Activated naive CD4-positive, alpha-beta T cell treated with anti-CD3 and anti-CD28 coated beads for 36 hours (primary cell): ENCODE results near the gene APC. TPM values are rescaled to one million over a fixed set of nuclear protein-coding genes. Genes with fewer than 3 reads are reported as not detected.
"Not testable (repeated sequence)": the region's sequence is repeated elsewhere in the genome, so short reads cannot be mapped to it uniquely, and the experiment has no call there.

Experiments used
- CTCF ChIA-PET: fragments of 350-600 bp; sonication (Branson Sonifier 250); formaldehyde crosslinking; loops from one replicate; lab custom pipeline; 2021; ENCODE audit warnings: antibody characterized with exemption; lab: Charles Lee
- DNase-seq: peaks from one replicate; pipeline ENCODE4 v3.0.0-alpha.2; 2020
- H3K27ac Mint-ChIP-seq: one replicate; pipeline ENCODE4 v1.8.0; 2021; ENCODE audit warnings: mild to moderate bottlenecking, mixed read lengths
- H3K27me3 Mint-ChIP-seq: one replicate; pipeline ENCODE4 v1.8.0; 2021; ENCODE audit warnings: low read depth, mixed read lengths
- H3K36me3 Mint-ChIP-seq: one replicate; pipeline ENCODE4 v1.8.0; 2021; ENCODE audit warnings: low read depth, mixed read lengths
- H3K4me1 Mint-ChIP-seq: one replicate; pipeline ENCODE4 v1.8.0; 2021; ENCODE audit warnings: low read depth, mixed read lengths
- H3K4me3 Mint-ChIP-seq: one replicate; pipeline ENCODE4 v1.8.0; 2021; ENCODE audit warnings: mild to moderate bottlenecking, moderate library complexity, mixed read lengths
- H3K9me3 Mint-ChIP-seq: one replicate; pipeline ENCODE4 v1.8.0; 2021; ENCODE audit warnings: mixed read lengths
- intact Hi-C: fragments of 100-400 bp; cut with micrococcal nuclease; formaldehyde crosslinking; loops from one replicate; pipeline ENCODE4 v1.15.1; 2023
- total RNA-seq, 2 experiments: library from RNA; stranded (reverse); gene quantifications; one replicate each; pipeline ENCODE4 v1.2.3, GENCODE V29; 2021

The APC gene
- total RNA-seq, 2 experiments from 2014 or later = 15.6 to 17.2 TPM

DNA sequence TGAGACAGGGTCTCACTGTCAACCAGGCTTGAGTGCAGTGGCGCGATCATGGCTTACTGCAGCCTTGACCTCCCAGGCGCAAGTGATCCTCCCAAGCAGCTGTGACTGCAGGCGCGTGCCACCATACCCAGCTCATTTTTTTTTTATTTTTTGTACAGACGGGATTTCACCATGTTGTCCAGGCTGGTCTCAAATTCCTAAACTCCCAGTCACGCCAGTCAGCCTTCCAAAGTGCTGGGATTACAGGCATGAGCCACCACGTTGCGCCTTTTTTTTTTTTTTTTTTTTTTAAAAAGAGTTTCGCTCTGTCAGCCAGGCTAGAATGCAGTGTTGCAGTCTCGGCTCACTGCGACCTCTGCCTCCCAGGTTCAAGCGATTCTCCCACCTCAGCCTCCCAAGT is 96.3 kb downstream of the APC start:
- CTCF ChIA-PET = no interaction called here
- Mint-ChIP-seq H3K27me3 (no peaks in the 10 kb centered on the region), H3K27ac (no peak overlapping the region), H3K36me3 (peaks cover 19% of the 10 kb centered on the region), H3K4me1 (no peaks in the 10 kb centered on the region), H3K4me3 (no peak overlapping the region), H3K9me3 (no peaks in the 10 kb centered on the region)
- intact Hi-C loops = no loop called here
- DNase-seq = no peak

DNA sequence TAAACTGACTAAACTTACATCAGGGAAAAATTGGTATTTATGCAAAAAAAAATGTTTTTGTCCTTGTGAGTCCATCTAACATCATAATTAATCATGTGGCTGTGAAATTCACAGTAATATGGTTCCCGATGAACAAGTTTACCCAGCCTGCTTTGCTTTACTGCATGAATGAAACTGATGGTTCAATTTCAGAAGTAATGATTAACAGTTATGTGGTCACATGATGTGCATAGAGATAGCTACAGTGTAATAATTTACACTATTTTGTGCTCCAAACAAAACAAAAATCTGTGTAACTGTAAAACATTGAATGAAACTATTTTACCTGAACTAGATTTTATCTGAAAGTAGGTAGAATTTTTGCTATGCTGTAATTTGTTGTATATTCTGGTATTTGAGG is 106.8 kb downstream of the APC start:
- H3K4me1 Mint-ChIP-seq = peaks cover 3% of the 10 kb centered on the region
- no peak for DNase-seq
- CTCF ChIA-PET = no interaction called here
- no peak overlapping the region for H3K27ac Mint-ChIP-seq
- intact Hi-C loops = no loop called here
- no peak overlapping the region for H3K4me3 Mint-ChIP-seq
- no peaks in the 10 kb centered on the region for H3K9me3 Mint-ChIP-seq
- H3K36me3 Mint-ChIP-seq = peaks cover 5% of the 10 kb centered on the region
- no peaks in the 10 kb centered on the region for H3K27me3 Mint-ChIP-seq

DNA sequence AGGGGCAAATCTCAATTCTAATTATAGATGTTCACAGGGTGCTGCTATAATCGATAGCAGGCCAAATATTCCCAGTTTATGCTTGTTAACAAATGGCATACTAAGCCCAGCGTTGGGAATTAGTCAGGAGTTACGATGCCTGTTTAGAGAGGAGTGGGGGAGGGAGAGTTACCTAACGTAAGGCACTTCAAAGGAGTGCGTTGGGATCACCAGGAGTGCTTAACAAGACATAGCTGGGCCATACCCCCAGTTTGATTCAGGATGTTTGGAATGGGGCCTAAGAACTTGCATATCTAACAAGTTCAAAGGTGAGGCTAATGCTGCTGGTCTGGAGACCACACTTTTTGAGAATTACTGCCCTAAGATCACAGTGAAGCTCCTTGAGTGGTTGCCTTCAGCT is 108.9 kb downstream of the APC start:
- CTCF ChIA-PET = no interaction called here
- no peak overlapping the region for H3K27ac Mint-ChIP-seq
- peaks cover 3% of the 10 kb centered on the region for H3K36me3 Mint-ChIP-seq

DNA sequence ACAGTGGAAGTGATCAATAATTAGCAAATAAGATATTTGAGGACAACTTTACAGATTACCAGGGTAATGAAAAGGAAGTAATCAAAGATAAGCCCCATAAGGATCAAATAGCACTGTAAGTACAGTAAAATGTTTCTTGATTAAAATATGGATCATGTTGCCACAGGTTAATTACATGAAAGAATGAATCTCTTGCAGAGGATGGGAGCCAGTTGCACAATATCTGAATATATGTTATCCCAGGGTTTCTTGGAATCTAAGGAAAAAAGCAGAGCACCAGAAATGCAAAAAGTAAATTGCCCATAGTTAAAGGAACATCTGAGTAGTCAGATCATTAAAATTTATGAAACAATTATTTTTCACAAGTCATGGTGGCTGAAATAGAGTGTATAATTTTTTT is 109.6 kb downstream of the APC start:
- H3K27me3 Mint-ChIP-seq = peaks cover 3% of the 10 kb centered on the region
- intact Hi-C loops = no loop called here
- peaks cover 3% of the 10 kb centered on the region for H3K4me1 Mint-ChIP-seq
- no peaks in the 10 kb centered on the region for H3K9me3 Mint-ChIP-seq
- no peak for DNase-seq
- CTCF ChIA-PET = no interaction called here
- H3K36me3 Mint-ChIP-seq = peaks cover 3% of the 10 kb centered on the region
- H3K27ac Mint-ChIP-seq = no peak overlapping the region
- no peak overlapping the region for H3K4me3 Mint-ChIP-seq

More for the DNA sequence above, 108.9 kb downstream of the APC start:
- no peak for DNase-seq
- intact Hi-C loops = no loop called here
- no peaks in the 10 kb centered on the region for H3K9me3 Mint-ChIP-seq
- no peak overlapping the region for H3K4me3 Mint-ChIP-seq
- peaks cover 3% of the 10 kb centered on the region for H3K27me3 Mint-ChIP-seq
- H3K4me1 Mint-ChIP-seq = peaks cover 3% of the 10 kb centered on the region

DNA sequence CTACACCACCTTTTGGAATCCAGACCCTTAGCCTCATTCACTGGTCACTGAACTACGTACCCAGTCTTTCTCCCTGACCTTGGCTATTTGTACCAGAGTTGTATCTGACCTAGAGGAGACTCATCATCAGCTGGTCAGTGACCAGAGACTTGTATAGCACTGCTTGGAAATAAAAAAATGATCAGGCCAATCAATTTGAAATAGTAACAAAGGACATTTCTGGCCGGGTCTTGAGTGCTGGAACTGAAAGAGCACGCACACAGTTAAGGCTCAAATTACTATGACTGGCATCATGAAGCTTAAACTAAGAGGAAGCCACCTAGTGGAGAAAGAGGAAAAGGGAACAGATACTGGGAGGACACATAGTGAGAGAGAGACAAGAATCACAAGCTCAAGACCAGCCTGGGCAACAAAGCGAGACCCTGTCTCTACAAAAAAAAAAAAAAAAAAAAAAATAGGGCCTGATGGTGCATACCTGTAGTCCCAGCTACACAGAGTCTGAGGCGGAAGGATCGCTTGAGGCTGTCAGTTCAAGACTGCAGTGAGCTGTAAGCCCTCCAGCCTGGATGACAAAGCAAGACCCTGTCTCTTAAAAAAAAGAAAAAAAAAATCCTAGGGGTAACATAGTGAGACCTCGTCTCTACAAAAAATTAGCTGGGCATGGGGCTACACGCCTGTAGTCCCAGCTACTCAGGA is 110.6 kb downstream of the APC start:
- Mint-ChIP-seq H3K9me3 (no peaks in the 10 kb centered on the region), H3K4me3 (no peak overlapping the region), H3K27ac (no peak overlapping the region), H3K27me3 (peaks cover 3% of the 10 kb centered on the region), H3K4me1 (peaks cover 3% of the 10 kb centered on the region), H3K36me3 (no peaks in the 10 kb centered on the region)
- CTCF ChIA-PET = interaction anchor here (0.5 to 1.6 kb wide), 21 partner anchors 8 to 315 kb away, joined by 3 to 12 read pairs (median 4); partner anchors contain the start of genes REEP5 and SRP19
- no peak for DNase-seq
- intact Hi-C loops = loop anchor here (1.0 kb wide), 2 partner anchors 157 to 297 kb away; no protein-coding TSS in a partner anchor

DNA sequence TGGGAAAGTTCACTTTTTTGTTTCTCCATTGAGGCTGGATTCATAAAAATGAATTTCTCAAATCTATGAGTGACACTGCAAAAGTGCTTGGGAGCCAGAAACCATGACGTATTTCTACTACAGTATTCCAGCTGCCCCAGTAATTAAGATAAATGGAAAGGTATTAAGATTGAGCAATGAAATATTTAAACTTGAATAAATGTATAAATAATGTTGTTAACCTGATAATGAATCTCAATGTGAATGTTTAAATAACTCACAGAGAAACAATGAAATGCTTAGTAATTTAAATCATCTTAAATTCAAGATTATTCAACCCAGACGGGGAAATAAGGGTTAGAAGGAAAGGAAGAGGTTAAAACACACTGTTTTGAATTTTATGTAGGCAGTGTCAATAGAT is 112.2 kb downstream of the APC start:
- CTCF ChIA-PET = no interaction called here
- peaks cover 5% of the 10 kb centered on the region for H3K9me3 Mint-ChIP-seq
- H3K27me3 Mint-ChIP-seq = peaks cover 8% of the 10 kb centered on the region
- no peak overlapping the region for H3K4me3 Mint-ChIP-seq
- H3K4me1 Mint-ChIP-seq = peaks cover 3% of the 10 kb centered on the region
- H3K36me3 Mint-ChIP-seq = peaks cover 4% of the 10 kb centered on the region
- intact Hi-C loops = no loop called here
- no peak overlapping the region for H3K27ac Mint-ChIP-seq
- DNase-seq = no peak

DNA sequence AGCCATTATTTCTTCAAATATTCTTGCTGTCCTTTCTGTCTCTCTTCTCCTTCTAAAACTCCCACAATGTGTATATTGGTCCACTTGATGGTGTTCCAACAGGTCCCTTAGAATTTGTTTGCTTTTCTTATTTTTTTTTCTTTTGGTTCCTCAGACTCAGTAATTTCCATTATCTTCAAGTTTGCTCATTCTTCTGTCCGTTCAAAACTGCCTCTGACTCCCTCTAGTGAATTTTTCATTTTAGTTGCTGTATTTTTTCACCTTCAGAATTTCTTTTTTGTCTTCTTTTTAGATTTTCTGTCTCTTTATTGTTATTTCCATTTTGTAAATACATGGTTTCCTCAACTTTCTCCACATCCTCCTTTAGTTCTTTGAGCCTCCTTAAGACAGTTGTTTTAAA is 117.0 kb downstream of the APC start:
- peaks cover 6% of the 10 kb centered on the region for H3K36me3 Mint-ChIP-seq
- no peak overlapping the region for H3K27ac Mint-ChIP-seq
- CTCF ChIA-PET = no interaction called here
- no peak overlapping the region for H3K4me3 Mint-ChIP-seq
- no peaks in the 10 kb centered on the region for H3K4me1 Mint-ChIP-seq
- H3K9me3 Mint-ChIP-seq = peaks cover 9% of the 10 kb centered on the region
- intact Hi-C loops = no loop called here
- DNase-seq = no peak
- peaks cover 26% of the 10 kb centered on the region for H3K27me3 Mint-ChIP-seq

DNA sequence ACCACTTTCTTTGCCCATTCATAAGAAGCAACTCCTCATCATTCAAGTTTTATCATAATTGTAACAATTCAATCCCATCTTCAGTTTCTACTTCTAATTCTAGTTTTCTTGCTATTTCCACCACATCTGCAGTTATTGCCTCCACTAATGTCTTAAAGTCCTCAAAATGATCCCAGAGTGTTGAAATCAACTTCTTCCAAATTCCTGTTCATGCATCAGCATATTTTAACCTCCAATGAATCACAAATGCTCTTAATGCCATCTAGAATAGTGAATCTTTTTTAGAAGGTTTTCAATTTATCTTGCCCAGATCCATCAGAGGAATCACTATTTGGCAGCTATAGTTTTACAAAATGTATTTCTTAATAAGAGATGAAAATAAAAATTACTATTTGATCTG is 120.2 kb downstream of the APC start:
- peaks cover 14% of the 10 kb centered on the region for H3K36me3 Mint-ChIP-seq
- DNase-seq = no peak
- peaks cover 15% of the 10 kb centered on the region for H3K4me1 Mint-ChIP-seq
- H3K27ac Mint-ChIP-seq = no peak overlapping the region
- peaks cover 9% of the 10 kb centered on the region for H3K9me3 Mint-ChIP-seq
- peaks cover 24% of the 10 kb centered on the region for H3K27me3 Mint-ChIP-seq
- CTCF ChIA-PET = interaction anchor here (2.0 kb wide), 1 partner anchor 9 kb away, joined by 12 read pairs; no protein-coding TSS in a partner anchor
- no peak overlapping the region for H3K4me3 Mint-ChIP-seq
- intact Hi-C loops = no loop called here

DNA sequence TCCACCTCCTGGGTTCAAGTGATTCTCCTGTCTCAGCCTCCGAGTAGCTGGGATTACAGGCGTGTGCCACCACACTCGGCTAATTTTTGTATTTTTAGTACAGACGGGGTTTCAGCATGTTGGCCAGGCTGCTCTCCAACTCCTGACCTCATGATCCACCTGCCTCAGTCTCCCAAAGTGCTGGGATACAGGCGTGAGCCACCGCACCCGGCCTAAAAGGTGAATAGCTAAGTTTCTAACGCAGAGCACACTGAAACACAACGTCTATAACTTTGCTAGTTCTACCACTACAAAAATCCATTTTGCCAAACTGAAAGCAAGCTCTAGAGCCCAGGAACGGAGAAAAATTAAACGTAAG is 122.9 kb downstream of the APC start:
- DNase-seq, H3K9me3 Mint-ChIP-seq: not testable (repeated sequence)
- peaks cover 12% of the 10 kb centered on the region for H3K27me3 Mint-ChIP-seq
- peak overlapping the region; percentile 95 for H3K27ac Mint-ChIP-seq
- peaks cover 30% of the 10 kb centered on the region for H3K4me1 Mint-ChIP-seq
- intact Hi-C loops = loop anchor here (2.0 to 10.0 kb wide), 3 partner anchors 654 to 1606 kb away; partner anchors contain the start of gene YTHDC2
- peak overlapping the region; percentile 96 for H3K4me3 Mint-ChIP-seq
- peaks cover 16% of the 10 kb centered on the region for H3K36me3 Mint-ChIP-seq
- CTCF ChIA-PET = interaction anchor here (0.9 to 1.7 kb wide), 6 partner anchors 8 to 686 kb away, joined by 3 to 11 read pairs (median 4); partner anchors contain the start of gene REEP5

DNA sequence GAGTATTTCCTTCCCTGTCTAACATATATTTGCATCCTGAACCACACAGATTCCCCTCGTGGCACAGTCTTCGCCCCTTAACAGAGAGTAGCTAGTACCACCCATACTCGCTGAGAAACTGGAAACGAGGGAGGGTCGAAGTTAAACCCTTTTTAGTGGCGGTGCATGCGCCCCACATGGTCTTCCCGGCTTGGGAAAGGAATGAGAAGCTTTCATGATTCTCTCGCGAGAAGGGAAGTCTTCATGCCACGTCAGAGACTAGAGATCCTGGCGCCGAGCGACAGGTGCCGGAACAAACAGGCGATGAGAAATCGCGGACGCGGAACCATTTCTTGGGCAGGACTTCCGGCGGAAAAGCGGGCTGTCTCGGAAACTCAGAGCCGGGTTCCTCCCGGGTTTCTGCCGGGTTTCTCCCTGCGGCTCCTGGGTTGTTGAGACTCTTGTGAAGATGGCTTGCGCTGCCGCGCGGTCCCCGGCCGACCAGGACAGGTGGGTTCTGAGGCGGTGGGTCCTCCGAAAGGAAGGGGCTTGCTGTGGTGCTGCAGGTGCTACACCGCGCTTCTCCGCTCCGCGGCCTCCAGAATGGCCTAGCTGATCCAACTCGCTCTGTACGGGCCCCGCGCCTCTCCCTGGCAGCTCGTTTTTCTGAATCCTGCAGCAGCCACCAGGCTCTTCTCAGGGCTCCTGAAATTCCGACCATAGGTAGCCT is 123.4 kb downstream of the APC start, which contains the start of gene SRP19:
Gene SRP19, plus strand, starts transcription at position 359 of the 709 bp plus-strand sequence. Its CDS starts 90 bp downstream, at position 449.
- CTCF ChIA-PET = interaction anchor here (0.6 to 1.7 kb wide), 7 partner anchors 9 to 686 kb away, joined by 3 to 11 read pairs (median 4); partner anchors contain the start of gene REEP5
- peaks cover 18% of the 10 kb centered on the region for H3K36me3 Mint-ChIP-seq
- H3K27ac Mint-ChIP-seq = peak within 1 kb of the TSS; percentile 95
- intact Hi-C loops = loop anchor here (1.0 to 10.0 kb wide), 8 partner anchors 17 to 1606 kb away; partner anchors contain the start of genes DCP2, REEP5 and YTHDC2
- H3K4me3 Mint-ChIP-seq = peak within 1 kb of the TSS; percentile 96
- H3K27me3 Mint-ChIP-seq = peaks cover 9% of the 10 kb centered on the region
- peaks cover 30% of the 10 kb centered on the region for H3K4me1 Mint-ChIP-seq
- H3K9me3 Mint-ChIP-seq = no peaks in the 10 kb centered on the region
- DNase-seq = peak; percentile 96

DNA sequence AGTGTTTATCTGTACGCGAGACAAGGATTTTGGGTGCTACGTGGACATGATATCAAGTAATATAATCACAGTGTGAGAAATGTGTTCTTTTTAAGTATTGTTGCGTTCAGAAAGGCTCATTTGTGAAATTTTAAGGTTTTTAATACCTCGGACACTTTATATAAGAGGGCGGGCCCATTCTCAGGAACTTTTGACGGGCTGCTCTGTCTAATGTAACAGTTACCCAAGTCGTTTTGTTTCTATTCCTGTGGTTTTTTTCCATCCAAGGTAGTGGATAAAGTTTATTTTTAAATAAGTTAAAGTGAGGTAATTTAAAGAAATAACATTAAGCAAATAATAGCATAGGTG is 123.9 kb downstream of the APC start:
- Mint-ChIP-seq H3K27ac (peak overlapping the region; percentile 95), H3K4me3 (peak overlapping the region; percentile 96), H3K27me3 (peaks cover 5% of the 10 kb centered on the region), H3K4me1 (peaks cover 35% of the 10 kb centered on the region), H3K9me3 (no peaks in the 10 kb centered on the region), H3K36me3 (peaks cover 18% of the 10 kb centered on the region)
- intact Hi-C loops = loop anchor here (1.0 to 10.0 kb wide), 8 partner anchors 17 to 1607 kb away; partner anchors contain the start of genes DCP2, REEP5 and YTHDC2
- DNase-seq = no peak
- CTCF ChIA-PET = interaction anchor here (1.7 kb wide), 1 partner anchor 13 kb away, joined by 11 read pairs; no protein-coding TSS in a partner anchor

DNA sequence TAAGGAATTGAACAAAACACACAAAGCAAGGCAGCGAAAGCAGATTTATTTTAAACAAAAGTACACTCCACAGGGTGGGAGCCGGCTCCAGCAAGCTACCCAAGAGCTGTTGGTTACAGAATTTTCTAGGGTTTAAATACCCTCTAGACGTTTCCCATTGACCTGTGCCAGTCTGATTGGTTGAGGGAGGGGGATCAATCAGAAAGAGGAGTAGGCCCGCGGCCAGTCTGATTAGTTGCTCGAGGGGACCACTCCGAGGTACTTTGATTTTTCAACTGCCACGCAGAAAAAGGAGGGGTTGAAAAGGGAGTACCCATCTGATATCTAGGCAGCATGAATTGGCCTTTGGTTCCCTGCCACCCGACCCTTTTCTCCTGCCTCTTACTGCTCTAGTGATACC is 124.4 kb downstream of the APC start:
- H3K4me1 Mint-ChIP-seq = peaks cover 40% of the 10 kb centered on the region

More for the DNA sequence above, 124.4 kb downstream of the APC start:
- no peak for DNase-seq
- H3K9me3 Mint-ChIP-seq = no peaks in the 10 kb centered on the region
- H3K27ac Mint-ChIP-seq = no peak overlapping the region
- intact Hi-C loops = loop anchor here (10.0 kb wide), 2 partner anchors 653 to 1607 kb away; partner anchors contain the start of gene YTHDC2
- CTCF ChIA-PET = no interaction called here
- peaks cover 18% of the 10 kb centered on the region for H3K36me3 Mint-ChIP-seq
- H3K27me3 Mint-ChIP-seq = peaks cover 5% of the 10 kb centered on the region
- peak overlapping the region; percentile 96 for H3K4me3 Mint-ChIP-seq
